Measurements from ENCODE around the gene HRH4.

- TF ChIP-seq CTCF (IDR thresholded peaks at IDR 0.05; ENCODE audit: low read depth, low read length): no peak
- TF ChIP-seq POLR2A (IDR thresholded peaks at IDR 0.05; ENCODE audit: extremely low read depth, insufficient read length): peak; percentile 73
Observed at GRCh38 chr18:24426398-24427294, 33.8 kb upstream of the HRH4 start, which contains the start of gene IMPACT.
